AG10803 (cell line): ENCODE data around the gene PROCA1.
"Not testable (repeated sequence)": the region's sequence is repeated elsewhere in the genome, so short reads cannot be mapped to it uniquely, and the experiment has no call there.

Source experiments
- DNase-seq: peaks from one replicate; pipeline ENCODE4 v3.0.0; 2010; ENCODE audit warnings: low read depth
- H3K4me3 ChIP-seq: 2 replicates; pipeline ENCODE4 v1.5.1; 2011; ENCODE audit warnings: mild to moderate bottlenecking, low read length, control low read depth
- TF ChIP-seq, protein P1 (sequence below): conservative IDR thresholded peaks from 2 replicates; pipeline ENCODE4 v1.5.1; 2011; ENCODE audit warnings: mild to moderate bottlenecking, low read length, control low read depth, inconsistent platforms

The PROCA1 gene

DNA sequence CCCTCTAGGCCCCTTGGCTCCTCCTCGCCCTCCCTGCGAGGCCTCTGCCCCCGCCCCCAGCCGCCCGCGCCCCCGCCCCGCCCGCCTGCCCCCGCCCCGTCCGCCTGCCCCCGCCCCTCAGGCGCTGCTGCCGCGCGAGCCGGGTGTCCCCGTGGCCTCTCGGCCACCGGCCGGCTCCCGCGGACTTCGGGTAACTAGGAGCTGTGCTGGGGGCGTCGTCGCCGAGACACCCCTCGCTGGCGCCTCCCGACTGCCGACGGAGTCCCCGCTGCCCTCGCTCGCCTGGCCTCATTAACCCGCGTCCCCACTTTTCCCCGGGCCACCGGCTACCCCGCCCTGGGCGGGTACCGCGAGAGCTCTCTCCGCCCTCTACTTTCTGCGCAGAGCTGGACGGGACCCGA is 14.5 kb upstream of the PROCA1 start, which contains the start of gene TLCD1:
TSS of gene TLCD1 (minus strand) at position 8 of the 401 bp plus-strand sequence. CDS start 136 bp downstream, outside the sequence.
- TF ChIP-seq, protein P1, sequence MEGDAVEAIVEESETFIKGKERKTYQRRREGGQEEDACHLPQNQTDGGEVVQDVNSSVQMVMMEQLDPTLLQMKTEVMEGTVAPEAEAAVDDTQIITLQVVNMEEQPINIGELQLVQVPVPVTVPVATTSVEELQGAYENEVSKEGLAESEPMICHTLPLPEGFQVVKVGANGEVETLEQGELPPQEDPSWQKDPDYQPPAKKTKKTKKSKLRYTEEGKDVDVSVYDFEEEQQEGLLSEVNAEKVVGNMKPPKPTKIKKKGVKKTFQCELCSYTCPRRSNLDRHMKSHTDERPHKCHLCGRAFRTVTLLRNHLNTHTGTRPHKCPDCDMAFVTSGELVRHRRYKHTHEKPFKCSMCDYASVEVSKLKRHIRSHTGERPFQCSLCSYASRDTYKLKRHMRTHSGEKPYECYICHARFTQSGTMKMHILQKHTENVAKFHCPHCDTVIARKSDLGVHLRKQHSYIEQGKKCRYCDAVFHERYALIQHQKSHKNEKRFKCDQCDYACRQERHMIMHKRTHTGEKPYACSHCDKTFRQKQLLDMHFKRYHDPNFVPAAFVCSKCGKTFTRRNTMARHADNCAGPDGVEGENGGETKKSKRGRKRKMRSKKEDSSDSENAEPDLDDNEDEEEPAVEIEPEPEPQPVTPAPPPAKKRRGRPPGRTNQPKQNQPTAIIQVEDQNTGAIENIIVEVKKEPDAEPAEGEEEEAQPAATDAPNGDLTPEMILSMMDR: no peak
- peak; percentile 32 for DNase-seq
- H3K4me3 ChIP-seq: peak within 1 kb of the TSS; percentile 80

DNA sequence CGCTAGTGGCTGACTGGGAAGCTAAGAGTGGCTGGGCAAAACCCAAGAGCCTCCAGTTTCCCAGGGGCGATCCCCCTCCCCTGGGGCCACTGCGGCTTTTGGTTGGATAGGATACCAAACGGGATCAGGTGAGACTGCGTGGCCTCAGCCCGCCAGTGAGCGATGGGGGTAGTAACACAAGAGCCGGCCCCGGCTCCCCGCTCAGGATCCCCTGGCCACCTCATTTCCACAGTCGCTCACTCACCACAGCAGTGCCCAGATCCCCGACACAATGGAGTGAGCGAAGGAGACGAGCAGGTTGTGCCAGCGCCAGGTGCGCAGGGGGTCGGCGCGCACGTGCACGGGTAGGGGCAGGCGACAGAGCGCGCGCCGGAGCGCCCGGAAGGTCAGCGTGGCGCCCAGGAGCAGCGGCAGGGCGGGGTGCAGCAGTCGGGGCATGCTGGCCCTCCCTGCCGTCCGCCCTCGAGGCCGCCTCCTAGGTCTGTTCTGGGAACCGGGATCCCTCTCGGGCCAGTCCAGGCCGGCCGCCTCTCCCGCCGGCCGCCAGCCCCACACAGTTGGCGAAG is 14.1 kb upstream of the PROCA1 start:
- peak; percentile 78 for DNase-seq
- H3K4me3 ChIP-seq: peak overlapping the region; percentile 80
- TF ChIP-seq, protein P1: no peak

GRCh38 chr17:28725166-28725659 is 13.5 kb upstream of the PROCA1 start:
- H3K4me3 ChIP-seq: peak overlapping the region; percentile 80
- TF ChIP-seq, protein P1: peak; percentile 16
- peak; percentile 54 for DNase-seq

GRCh38 chr17:28724500-28725165 is 12.9 kb upstream of the PROCA1 start:
- TF ChIP-seq, protein P1: no peak
- peak overlapping the region; percentile 80; the same call in 1 of the 2 replicates for H3K4me3 ChIP-seq
- no peak for DNase-seq

- not testable (repeated sequence) for H3K4me3 ChIP-seq, DNase-seq
Measured at GRCh38 chr17:28723836-28724499, 12.3 kb upstream of the PROCA1 start.

GRCh38 chr17:28723159-28723835 is 11.6 kb upstream of the PROCA1 start:
- TF ChIP-seq, protein P1: no peak
- H3K4me3 ChIP-seq: no peak overlapping the region
- DNase-seq: no peak
